Astrocyte of the cerebellum (primary cell): ENCODE results near the gene PAEP.
"Not testable (repeated sequence)": the region's sequence is repeated elsewhere in the genome, so short reads cannot be mapped to it uniquely, and the experiment has no call there.

Experiments
- DNase-seq: peaks from one replicate; pipeline ENCODE4 v3.0.0-alpha.2; 2011; ENCODE audit warnings: low read depth
- H3K4me3 ChIP-seq: 2 replicates; pipeline ENCODE4 v1.5.1; 2011; ENCODE audit warnings: mild to moderate bottlenecking, low read depth, low read length, moderate library complexity
- in situ Hi-C: cut with HindIII; loops from 2 replicates; pipeline ENCODE4 v1.10.0; 2017; ENCODE audit warnings: low sequenced_read_pairs
- TF ChIP-seq, protein P1 (sequence below): IDR thresholded peaks from 2 replicates; pipeline ENCODE4 v1.5.1; 2012; ENCODE audit warnings: low read length, low read depth, moderate library complexity, mild to moderate bottlenecking; ENCODE audit errors: missing control alignments

PAEP gene

DNA sequence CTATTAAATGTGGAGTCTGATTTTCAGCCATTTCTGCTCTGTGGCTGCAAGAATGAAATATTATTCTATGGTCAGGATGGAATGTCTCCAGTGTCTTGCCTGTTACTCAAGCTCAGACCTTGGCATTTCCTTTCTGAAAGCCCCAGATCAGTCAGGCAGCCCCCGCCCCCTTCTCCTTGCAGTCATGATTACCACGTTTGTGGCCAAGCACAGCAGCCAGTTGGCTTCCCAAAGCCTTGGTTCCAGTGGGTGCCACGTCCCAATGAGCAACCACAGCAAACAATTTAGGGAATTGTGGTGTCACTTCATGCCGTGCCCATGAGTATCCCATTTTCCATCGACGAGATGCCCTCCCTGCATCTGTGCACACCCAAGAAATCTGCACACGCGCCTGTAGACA, 25.3 kb upstream of the PAEP start:
- TF ChIP-seq, protein P1, sequence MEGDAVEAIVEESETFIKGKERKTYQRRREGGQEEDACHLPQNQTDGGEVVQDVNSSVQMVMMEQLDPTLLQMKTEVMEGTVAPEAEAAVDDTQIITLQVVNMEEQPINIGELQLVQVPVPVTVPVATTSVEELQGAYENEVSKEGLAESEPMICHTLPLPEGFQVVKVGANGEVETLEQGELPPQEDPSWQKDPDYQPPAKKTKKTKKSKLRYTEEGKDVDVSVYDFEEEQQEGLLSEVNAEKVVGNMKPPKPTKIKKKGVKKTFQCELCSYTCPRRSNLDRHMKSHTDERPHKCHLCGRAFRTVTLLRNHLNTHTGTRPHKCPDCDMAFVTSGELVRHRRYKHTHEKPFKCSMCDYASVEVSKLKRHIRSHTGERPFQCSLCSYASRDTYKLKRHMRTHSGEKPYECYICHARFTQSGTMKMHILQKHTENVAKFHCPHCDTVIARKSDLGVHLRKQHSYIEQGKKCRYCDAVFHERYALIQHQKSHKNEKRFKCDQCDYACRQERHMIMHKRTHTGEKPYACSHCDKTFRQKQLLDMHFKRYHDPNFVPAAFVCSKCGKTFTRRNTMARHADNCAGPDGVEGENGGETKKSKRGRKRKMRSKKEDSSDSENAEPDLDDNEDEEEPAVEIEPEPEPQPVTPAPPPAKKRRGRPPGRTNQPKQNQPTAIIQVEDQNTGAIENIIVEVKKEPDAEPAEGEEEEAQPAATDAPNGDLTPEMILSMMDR, result no peak
- in situ Hi-C loops, result no loop called here
- DNase-seq, result no peak
- H3K4me3 ChIP-seq, result no peak overlapping the region

DNA sequence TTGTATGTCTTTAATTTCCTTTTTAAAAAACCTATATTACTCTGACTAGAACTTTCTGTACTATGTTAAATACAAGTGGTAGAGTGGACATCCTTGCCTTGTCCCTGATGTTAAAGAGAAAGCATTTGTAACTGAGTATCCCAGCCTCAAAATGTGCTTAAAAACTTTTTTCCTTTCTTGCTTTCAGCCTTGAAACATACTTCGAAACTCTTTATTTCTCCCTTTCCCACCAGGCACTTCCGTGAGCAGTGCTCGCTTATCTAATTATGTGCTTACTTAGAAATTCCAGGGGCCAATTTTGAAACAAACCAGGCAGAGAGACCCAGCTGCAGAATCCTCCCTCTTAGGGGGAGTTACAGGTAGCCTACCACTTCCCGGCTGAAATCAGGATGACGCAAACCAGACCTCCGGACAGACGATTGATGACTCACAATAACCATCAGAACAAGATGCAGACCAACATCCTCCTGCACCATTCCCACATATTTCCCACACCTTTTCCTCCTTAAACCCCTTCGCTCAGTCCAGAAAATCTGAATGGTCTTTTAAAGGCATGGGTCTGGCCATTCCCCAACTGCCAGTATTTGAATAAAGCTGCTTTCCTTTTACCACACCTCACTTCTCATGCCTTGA, 18.2 kb upstream of the PAEP start:
- H3K4me3 ChIP-seq, in situ Hi-C loops, DNase-seq: not testable (repeated sequence)

DNA sequence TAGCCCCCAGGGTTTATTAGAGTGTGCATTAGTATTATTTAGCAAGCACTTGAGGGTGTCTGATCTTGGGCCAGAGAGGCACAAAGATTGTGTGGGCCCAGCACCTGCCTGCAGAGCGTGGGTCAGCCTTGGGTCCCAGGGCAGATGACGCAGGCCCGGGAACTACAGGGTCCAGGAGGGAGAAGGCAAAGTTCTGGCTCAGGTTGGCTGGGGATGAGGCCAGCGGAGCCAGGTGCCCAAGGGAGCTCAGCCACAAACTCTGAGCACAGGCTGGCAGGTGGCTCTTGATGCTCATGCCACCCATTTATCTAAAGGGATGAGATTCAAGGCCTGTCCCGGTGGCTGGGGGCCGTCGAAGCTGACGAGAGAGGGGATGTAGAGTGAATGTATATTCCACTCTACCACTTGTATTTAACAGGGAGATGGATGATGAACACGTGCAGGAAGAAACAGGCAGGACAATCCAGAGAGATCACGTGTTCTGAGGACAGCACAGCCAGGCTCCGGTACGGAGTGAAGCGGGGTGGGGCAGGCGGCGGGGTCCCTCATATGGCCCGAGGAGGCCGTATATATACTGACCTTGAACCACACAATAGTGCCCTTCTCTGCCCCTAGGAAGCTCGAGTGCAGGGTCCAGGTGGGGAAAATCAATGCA, 16.4 kb upstream of the PAEP start:
- DNase-seq, result no peak
- no peak overlapping the region for H3K4me3 ChIP-seq
- TF ChIP-seq, protein P1, result no peak
- in situ Hi-C loops, result no loop called here

DNA sequence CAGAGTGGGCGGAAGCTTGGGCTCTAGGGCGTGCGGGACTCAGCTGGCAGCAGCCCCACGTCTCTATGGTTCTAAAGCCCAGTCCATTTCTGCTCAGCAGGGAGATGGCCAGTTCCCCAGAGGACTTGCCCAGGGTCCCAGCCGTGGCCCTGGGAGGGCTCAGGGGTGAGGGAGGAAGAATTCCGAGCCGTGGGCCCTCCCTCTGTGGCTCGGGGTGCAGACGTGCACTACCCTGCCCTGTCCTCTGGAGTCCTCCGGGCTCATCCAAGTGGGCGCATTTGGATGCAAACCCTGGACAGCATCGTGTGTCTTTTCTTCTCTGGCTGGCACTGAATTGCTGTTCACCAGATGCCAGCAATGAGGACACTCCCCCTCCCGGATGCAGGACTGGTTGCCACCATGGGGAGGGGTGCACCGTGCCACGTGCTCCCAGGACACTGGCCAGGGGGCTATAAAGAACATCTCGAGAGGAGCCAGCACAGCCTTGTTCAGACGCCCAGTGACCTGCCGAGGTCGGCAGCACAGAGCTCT, 15.8 kb upstream of the PAEP start, which contains the start of gene OBP2A:
Gene OBP2A (plus strand): TSS at position 481 of the 531 bp plus-strand sequence. CDS start 55 bp downstream, outside the sequence.
- H3K4me3 ChIP-seq, DNase-seq, in situ Hi-C loops: not testable (repeated sequence)

- H3K4me3 ChIP-seq, in situ Hi-C loops, DNase-seq: not testable (repeated sequence)
These were observed 14.6 kb upstream of the PAEP start for GRCh38 chr9:135546792-135547617.

- TF ChIP-seq, protein P1, result no peak
- no peak overlapping the region for H3K4me3 ChIP-seq
- in situ Hi-C loops, result no loop called here
- DNase-seq, result no peak
These were observed 13.5 kb upstream of the PAEP start for GRCh38 chr9:135547756-135548736.

DNA sequence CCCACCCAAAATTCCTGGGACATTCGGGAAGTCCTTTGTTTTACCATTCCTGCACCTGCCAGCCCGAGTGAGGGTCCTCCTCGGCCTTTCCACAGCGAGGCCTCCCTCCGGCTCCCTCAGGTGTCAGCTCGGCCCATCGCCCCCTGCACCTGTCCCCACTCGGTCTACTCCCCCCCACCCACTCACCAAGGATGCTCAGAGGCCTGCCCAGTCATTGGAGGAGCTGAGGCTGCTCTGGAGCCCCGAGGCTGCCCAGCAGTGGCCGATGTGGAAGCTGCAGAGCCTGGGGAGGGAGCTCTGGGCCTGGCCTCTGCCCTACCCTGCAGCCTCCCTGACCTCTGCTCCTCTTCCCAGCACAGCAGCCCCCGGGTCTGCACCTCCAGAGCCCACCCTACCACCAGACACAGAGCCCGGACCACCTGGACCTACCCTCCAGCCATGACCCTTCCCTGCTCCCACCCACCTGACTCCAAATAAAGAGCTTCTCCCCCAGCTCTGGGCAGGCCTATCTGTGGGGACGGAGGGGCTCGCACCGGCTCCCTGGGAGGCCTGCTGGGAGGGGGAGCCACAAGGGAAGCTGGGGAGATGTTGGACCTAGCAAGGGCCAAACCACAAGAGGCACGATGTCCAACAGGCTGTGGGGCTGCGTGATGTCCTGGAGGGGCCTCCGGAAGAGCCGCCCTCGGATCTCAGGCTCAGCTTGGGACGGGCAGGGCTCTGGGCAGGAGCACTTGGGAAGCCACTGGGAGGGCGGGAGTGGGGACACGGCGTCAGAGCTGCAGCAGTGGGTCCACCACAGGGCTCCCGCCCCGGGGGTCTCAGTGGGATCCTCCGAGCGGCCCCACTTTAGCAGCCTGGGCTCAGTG, 11.8 kb upstream of the PAEP start:
- in situ Hi-C loops, DNase-seq: not testable (repeated sequence)

More for the DNA sequence above, 11.8 kb upstream of the PAEP start:
- not testable (repeated sequence) for H3K4me3 ChIP-seq
